ENCODE results near the gene FLCN.
"Not testable (repeated sequence)": the region's sequence is repeated elsewhere in the genome, so short reads cannot be mapped to it uniquely, and the experiment has no call there.

The FLCN gene

GRCh38 chr17:17206124-17206912, 30.6 kb downstream of the FLCN start, which contains the start of gene PLD6:
Gene PLD6, minus strand, starts transcription at chr17:17206333. Its CDS starts 47 bp downstream, at chr17:17206286.
- peak; percentile 95 for DNase-seq

GRCh38 chr17:17205368-17206123, 31.4 kb downstream of the FLCN start:
- peak; percentile 68 for DNase-seq

GRCh38 chr17:17204635-17205231, 32.2 kb downstream of the FLCN start:
- no peak for DNase-seq

- no peak for DNase-seq
Observed at GRCh38 chr17:17204041-17204591, 32.9 kb downstream of the FLCN start.

- DNase-seq, result no peak
Observed at GRCh38 chr17:17203173-17203730, 33.7 kb downstream of the FLCN start.

- DNase-seq, result no peak
Observed at GRCh38 chr17:17201907-17202306, 35.1 kb downstream of the FLCN start.

- no peak for DNase-seq
Observed at GRCh38 chr17:17201271-17201670, 35.7 kb downstream of the FLCN start.

- no peak for DNase-seq
Observed at GRCh38 chr17:17200831-17201230, 36.1 kb downstream of the FLCN start.

- no peak for DNase-seq
Observed at GRCh38 chr17:17200311-17200710, 36.7 kb downstream of the FLCN start.

- DNase-seq, result no peak
Observed at GRCh38 chr17:17198281-17198680, 38.7 kb downstream of the FLCN start.

GRCh38 chr17:17196776-17197175, 40.2 kb downstream of the FLCN start:
- DNase-seq, result no peak

GRCh38 chr17:17195466-17195865, 41.5 kb downstream of the FLCN start:
- not testable (repeated sequence) for DNase-seq

GRCh38 chr17:17191961-17192381, 45.0 kb downstream of the FLCN start:
- no peak for DNase-seq

GRCh38 chr17:17191346-17191792, 45.6 kb downstream of the FLCN start:
- DNase-seq, result no peak

GRCh38 chr17:17190188-17190587, 46.8 kb downstream of the FLCN start:
- no peak for DNase-seq

- DNase-seq, result no peak
Observed at GRCh38 chr17:17189559-17189958, 47.4 kb downstream of the FLCN start.

GRCh38 chr17:17188586-17188985, 48.4 kb downstream of the FLCN start:
- no peak for DNase-seq

- no peak for DNase-seq
Observed at GRCh38 chr17:17186551-17187505, 50.1 kb downstream of the FLCN start.

GRCh38 chr17:17186051-17186450, 50.9 kb downstream of the FLCN start:
- peak; percentile 77 for DNase-seq

- not testable (repeated sequence) for DNase-seq
Observed at GRCh38 chr17:17184985-17185757, 51.8 kb downstream of the FLCN start.

GRCh38 chr17:17183744-17184143, 53.2 kb downstream of the FLCN start:
- no peak for DNase-seq
